ENCODE results near the gene STXBP2. TPM values are rescaled to one million over a fixed set of nuclear protein-coding genes. Genes with fewer than 3 reads are reported as not detected.

STXBP2 gene
- total and polyA plus RNA-seq, 4 experiments from 2014 or later = 73.1 to 220 (median 154) TPM

DNA sequence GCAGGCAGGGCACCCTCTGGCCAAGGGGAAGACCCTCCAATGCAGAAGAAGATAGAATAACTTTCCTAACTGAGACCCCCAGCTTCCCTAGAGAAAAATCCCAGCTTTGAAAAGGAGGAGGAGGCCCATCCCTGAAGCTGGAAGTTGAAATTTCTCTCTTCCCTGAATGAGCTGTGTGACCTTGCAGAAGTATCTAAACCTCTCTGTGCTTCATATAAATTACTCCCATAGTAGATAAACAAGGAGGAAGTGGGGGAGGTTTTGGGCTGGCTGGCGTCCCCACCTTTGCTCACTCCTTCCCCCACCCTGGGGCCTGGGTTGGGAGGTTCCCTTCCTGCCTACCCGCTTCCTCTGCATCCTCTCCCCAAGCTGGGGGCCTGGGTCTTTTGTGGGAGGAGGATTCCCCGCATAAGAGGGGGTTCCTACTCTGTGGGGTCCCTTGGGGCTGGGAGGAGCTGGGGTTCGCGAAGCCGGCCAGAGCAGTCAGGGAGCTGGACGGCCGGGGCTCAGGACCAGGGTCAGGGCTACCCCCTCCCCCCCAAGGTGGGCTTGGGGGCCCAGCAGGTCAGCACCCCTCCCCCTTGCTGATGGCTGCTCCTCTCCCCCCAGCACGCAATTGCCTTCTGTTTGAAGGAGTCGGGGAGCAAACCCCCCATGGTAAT is 29.6 kb upstream of the STXBP2 start:
- H3K9me3 ChIP-seq (ENCODE audit: control insufficient read depth in 1 of 2, low read length in 2 of 2) = no peaks in the 10 kb centered on the region
- POLR2A ChIA-PET (ENCODE audit: partially characterized antibody) = no interaction called here
- Mint-ChIP-seq H3K4me3 (no peak overlapping the region), H3K27me3 (peaks cover 0 to 3% of the 10 kb centered on the region in 2 donors), H3K27ac (no peak overlapping the region), H3K4me1 (peaks cover 0 to 4% (median under 1%) of the 10 kb centered on the region in 4 donors), H3K9me3 (peaks cover 0 to 2% (median 0%) of the 10 kb centered on the region in 8 donors), H3K36me3 (no peaks in the 10 kb centered on the region)
- no peaks in the 10 kb centered on the region for H3K27me3 ChIP-seq (ENCODE audit: insufficient read depth, low read length)
- H3K27ac ChIP-seq (ENCODE audit: low read depth, low read length) = no peak overlapping the region
- intact Hi-C loops (cut with micrococcal nuclease) = no loop called here
- no peak for DNase-seq
- H3K4me1 ChIP-seq (ENCODE audit: insufficient read depth, low read length) = no peaks in the 10 kb centered on the region
- CTCF ChIA-PET (ENCODE audit: partially characterized antibody) = no interaction called here
- no peak overlapping the region for H3K4me3 ChIP-seq (ENCODE audit: low read length in 2 of 2)
- no peaks in the 10 kb centered on the region for H3K36me3 ChIP-seq (ENCODE audit: insufficient read depth, low read length)

DNA sequence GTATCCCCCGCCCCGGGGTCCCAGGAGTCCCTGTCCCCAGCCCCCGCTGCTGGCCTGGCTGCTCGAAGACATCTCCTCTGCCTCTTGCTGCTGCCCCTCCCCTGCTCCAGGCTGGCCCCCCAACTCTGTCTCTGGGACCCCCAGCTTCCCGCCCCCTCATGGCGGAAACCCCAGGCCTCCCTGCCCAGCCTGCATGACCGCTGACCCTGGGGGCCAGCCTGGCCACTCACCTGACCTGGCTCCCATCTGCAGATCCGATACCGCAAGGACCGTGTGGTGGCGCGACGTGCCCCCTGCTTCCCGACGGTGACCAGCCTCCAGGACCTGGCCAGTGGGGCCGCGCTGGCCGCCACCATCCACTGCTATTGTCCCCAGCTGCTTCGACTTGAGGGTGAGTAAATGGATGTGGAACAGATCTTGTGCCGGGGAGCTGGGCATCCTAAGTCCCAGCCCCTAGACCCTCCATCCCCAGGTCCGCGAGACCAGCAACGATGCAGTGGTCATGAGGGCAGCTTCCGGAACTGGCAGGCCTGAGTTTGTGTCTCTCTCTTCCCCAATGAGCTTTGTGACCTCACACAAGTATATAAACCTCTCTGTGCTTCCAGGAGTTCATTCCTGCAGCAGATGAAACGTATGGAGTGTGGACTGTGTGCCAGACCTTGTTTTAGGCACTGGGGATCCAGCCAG is 28.9 kb upstream of the STXBP2 start:
- Mint-ChIP-seq H3K27me3 (peaks cover 0 to 3% of the 10 kb centered on the region in 2 donors), H3K27ac (no peak overlapping the region), H3K4me3 (no peak overlapping the region), H3K9me3 (peaks cover 0 to 2% (median 0%) of the 10 kb centered on the region in 8 donors), H3K4me1 (peaks cover 0 to 4% (median under 1%) of the 10 kb centered on the region in 4 donors), H3K36me3 (no peaks in the 10 kb centered on the region)
- CTCF ChIA-PET (ENCODE audit: partially characterized antibody) = no interaction called here
- Histone ChIP-seq H3K36me3 (ENCODE audit: insufficient read depth, low read length) (no peaks in the 10 kb centered on the region), H3K4me3 (ENCODE audit: low read length in 2 of 2) (no peak overlapping the region), H3K4me1 (ENCODE audit: insufficient read depth, low read length) (no peaks in the 10 kb centered on the region), H3K27ac (ENCODE audit: low read depth, low read length) (no peak overlapping the region), H3K9me3 (ENCODE audit: control insufficient read depth in 1 of 2, low read length in 2 of 2) (no peaks in the 10 kb centered on the region), H3K27me3 (ENCODE audit: insufficient read depth, low read length) (no peaks in the 10 kb centered on the region)
- no peak for DNase-seq
- intact Hi-C loops (cut with micrococcal nuclease) = no loop called here
- POLR2A ChIA-PET (ENCODE audit: partially characterized antibody) = no interaction called here

DNA sequence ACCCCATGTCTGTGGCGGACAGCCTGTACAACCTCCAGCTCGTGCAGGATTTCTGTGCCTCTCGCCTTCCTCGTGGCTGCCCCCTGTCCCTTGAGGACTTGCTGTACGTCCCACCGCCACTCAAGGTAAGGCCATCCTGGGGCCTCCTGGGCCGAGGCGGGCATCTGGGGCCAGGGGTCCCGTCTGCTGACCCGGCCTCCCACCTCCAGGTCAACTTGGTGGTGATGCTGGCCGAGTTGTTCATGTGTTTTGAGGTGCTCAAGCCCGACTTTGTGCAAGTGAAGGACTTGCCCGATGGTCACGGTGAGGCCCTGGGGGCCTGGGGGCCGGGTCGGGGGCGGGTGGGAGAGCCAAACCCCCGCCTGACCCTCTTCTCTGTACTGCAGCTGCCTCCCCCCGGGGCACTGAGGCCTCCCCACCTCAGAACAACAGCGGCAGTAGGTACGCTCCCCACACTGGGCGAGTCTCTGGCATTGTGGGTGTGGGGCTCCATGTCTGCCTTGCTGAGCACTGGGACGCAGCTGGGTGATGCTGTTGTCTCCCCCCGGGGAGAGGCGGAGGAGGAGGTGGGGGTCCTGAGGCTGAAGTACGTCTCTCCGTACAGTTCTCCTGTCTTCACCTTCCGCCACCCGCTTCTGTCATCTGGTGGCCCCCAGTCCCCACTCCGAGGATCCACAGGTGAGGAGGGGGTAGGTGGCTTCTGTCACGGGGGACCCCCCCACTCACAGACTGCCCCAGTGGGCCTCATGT is 26.2 kb upstream of the STXBP2 start:
- DNase-seq = peak in 1 of 5 donors; percentile 29
- Mint-ChIP-seq H3K27me3 (no peaks in the 10 kb centered on the region), H3K4me3 (no peak overlapping the region), H3K36me3 (no peaks in the 10 kb centered on the region), H3K4me1 (peaks cover 0 to 2% (median 0%) of the 10 kb centered on the region in 4 donors), H3K9me3 (no peaks in the 10 kb centered on the region), H3K27ac (no peak overlapping the region)
- Histone ChIP-seq H3K27ac (ENCODE audit: low read depth, low read length) (no peak overlapping the region), H3K27me3 (ENCODE audit: insufficient read depth, low read length) (no peaks in the 10 kb centered on the region), H3K4me1 (ENCODE audit: insufficient read depth, low read length) (no peaks in the 10 kb centered on the region), H3K4me3 (ENCODE audit: low read length in 2 of 2) (no peak overlapping the region), H3K9me3 (ENCODE audit: control insufficient read depth in 1 of 2, low read length in 2 of 2) (no peaks in the 10 kb centered on the region), H3K36me3 (ENCODE audit: insufficient read depth, low read length) (no peaks in the 10 kb centered on the region)
- CTCF ChIA-PET (ENCODE audit: partially characterized antibody) = no interaction called here
- intact Hi-C loops (cut with micrococcal nuclease) = no loop called here
- POLR2A ChIA-PET (ENCODE audit: partially characterized antibody) = no interaction called here

DNA sequence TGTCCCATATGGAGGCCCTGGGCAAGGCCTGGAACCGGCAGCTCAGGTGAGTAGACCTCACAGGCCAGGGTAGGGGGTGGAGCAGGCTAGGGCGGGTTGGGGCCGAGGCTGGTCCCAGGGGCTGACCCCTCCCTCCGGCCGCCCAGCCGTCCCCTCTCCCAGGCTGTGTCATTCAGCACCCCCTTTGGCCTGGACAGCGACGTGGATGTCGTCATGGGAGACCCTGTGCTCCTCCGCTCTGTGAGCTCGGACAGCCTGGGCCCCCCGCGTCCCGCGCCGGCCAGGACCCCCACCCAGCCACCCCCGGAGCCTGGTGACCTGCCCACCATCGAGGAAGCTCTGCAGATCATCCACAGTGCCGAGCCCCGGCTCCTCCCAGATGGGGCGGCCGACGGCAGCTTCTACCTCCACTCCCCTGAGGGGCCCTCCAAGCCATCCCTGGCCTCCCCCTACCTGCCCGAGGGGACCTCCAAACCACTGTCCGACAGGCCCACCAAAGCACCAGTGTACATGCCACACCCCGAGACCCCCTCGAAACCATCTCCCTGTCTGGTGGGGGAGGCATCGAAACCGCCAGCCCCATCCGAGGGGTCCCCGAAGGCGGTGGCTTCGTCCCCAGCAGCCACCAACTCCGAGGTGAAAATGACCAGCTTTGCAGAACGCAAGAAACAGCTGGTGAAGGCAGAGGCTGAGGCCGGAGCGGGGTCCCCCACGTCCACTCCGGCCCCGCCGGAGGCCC is 25.2 kb upstream of the STXBP2 start:
- Mint-ChIP-seq H3K27me3 (no peaks in the 10 kb centered on the region), H3K4me1 (peaks cover 0 to 2% (median 0%) of the 10 kb centered on the region in 4 donors), H3K9me3 (no peaks in the 10 kb centered on the region), H3K4me3 (no peak overlapping the region), H3K36me3 (no peaks in the 10 kb centered on the region), H3K27ac (no peak overlapping the region)
- Histone ChIP-seq H3K4me1 (ENCODE audit: insufficient read depth, low read length) (no peaks in the 10 kb centered on the region), H3K9me3 (ENCODE audit: control insufficient read depth in 1 of 2, low read length in 2 of 2) (no peaks in the 10 kb centered on the region), H3K27me3 (ENCODE audit: insufficient read depth, low read length) (no peaks in the 10 kb centered on the region), H3K36me3 (ENCODE audit: insufficient read depth, low read length) (no peaks in the 10 kb centered on the region), H3K4me3 (ENCODE audit: low read length in 2 of 2) (no peak overlapping the region), H3K27ac (ENCODE audit: low read depth, low read length) (no peak overlapping the region)
- DNase-seq = peak in 1 of 5 donors; percentile 39
- CTCF ChIA-PET (ENCODE audit: partially characterized antibody) = no interaction called here
- intact Hi-C loops (cut with micrococcal nuclease) = no loop called here
- POLR2A ChIA-PET (ENCODE audit: partially characterized antibody) = no interaction called here

DNA sequence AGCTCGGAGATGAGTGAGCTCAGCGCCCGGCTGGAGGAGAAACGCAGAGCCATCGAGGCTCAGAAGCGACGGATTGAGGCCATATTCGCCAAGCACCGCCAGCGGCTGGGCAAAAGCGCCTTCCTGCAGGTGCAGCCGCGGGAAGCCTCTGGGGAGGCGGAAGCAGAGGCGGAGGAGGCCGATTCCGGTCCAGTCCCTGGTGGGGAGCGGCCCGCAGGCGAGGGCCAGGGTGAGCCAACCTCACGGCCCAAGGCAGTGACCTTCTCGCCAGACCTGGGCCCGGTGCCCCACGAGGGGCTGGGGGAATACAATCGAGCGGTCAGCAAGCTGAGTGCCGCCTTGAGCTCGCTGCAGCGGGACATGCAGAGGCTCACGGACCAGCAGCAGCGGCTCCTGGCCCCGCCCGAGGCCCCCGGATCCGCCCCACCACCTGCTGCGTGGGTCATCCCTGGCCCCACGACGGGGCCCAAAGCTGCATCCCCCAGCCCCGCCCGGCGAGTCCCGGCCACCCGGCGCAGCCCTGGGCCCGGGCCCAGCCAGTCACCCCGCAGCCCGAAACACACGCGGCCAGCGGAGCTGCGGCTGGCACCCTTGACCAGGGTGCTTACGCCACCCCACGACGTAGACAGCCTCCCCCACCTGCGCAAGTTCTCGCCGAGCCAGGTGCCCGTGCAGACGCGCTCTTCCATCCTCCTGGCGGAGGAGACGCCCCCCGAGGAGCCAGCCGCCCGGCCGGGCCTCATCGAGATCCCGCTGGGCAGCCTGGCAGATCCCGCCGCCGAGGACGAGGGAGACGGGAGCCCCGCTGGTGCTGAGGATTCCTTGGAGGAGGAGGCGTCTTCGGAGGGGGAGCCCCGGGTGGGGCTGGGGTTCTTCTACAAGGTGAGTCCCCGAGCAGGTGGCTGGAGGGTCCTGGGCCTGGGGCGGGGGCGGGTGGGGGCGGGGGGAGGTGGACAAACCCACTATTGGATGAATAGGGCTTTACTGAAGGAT is 24.3 kb upstream of the STXBP2 start:
- no peak overlapping the region for H3K27ac ChIP-seq (ENCODE audit: low read depth, low read length)
- no peak overlapping the region for H3K4me3 Mint-ChIP-seq
- DNase-seq = no peak
- no peak overlapping the region for H3K27ac Mint-ChIP-seq
- H3K9me3 Mint-ChIP-seq = no peaks in the 10 kb centered on the region
- H3K27me3 ChIP-seq (ENCODE audit: insufficient read depth, low read length) = no peaks in the 10 kb centered on the region
- H3K4me1 Mint-ChIP-seq = peaks cover 0 to 2% (median 0%) of the 10 kb centered on the region in 4 donors
- peaks cover 2 to 5% of the 10 kb centered on the region in 2 donors for H3K36me3 Mint-ChIP-seq
- CTCF ChIA-PET (ENCODE audit: partially characterized antibody) = no interaction called here
- intact Hi-C loops (cut with micrococcal nuclease) = no loop called here
- no peaks in the 10 kb centered on the region for H3K4me1 ChIP-seq (ENCODE audit: insufficient read depth, low read length)
- H3K36me3 ChIP-seq (ENCODE audit: insufficient read depth, low read length) = no peaks in the 10 kb centered on the region
- no peaks in the 10 kb centered on the region for H3K9me3 ChIP-seq (ENCODE audit: control insufficient read depth in 1 of 2, low read length in 2 of 2)
- no peak overlapping the region for H3K4me3 ChIP-seq (ENCODE audit: low read length in 2 of 2)
- no peaks in the 10 kb centered on the region for H3K27me3 Mint-ChIP-seq
- POLR2A ChIA-PET (ENCODE audit: partially characterized antibody) = no interaction called here

DNA sequence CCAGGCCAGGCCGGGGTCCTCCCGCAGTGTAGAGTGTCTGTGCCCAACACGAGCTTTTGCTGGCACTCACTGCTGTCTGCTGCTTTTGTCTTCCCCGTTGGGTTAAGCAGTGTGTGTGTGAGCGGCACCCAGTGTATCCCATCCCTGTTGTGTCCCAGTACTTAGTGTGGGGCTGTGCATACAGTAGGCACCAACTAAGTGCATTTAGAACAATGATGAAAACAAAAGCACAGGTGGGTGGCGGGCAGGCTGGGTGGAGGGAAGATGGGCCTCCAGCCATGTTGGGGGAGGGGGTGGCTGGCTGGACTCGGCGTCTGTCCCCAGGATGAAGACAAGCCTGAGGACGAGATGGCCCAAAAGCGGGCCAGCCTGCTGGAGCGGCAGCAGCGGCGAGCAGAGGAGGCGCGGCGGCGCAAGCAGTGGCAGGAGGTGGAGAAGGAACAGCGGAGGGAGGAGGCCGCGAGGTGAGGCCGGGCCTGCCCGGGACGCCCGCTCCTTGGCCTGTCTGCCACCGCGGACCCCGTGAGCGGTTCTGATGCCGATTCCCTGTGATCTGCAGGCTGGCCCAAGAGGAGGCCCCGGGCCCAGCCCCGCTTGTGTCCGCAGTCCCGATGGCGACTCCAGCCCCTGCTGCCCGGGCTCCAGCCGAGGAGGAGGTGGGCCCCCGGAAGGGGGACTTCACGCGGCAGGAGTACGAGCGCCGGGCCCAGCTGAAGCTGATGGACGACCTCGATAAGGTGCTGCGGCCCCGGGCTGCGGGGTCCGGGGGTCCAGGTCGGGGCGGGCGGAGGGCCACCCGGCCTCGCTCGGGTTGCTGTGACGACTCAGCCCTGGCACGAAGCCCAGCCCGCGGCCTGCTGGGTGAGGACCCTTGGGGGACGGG is 21.8 kb upstream of the STXBP2 start:
- H3K9me3 ChIP-seq (ENCODE audit: control insufficient read depth in 1 of 2, low read length in 2 of 2) = no peaks in the 10 kb centered on the region
- Mint-ChIP-seq H3K27me3 (no peaks in the 10 kb centered on the region), H3K9me3 (peaks cover 0 to 2% (median 0%) of the 10 kb centered on the region in 8 donors), H3K4me1 (no peaks in the 10 kb centered on the region), H3K4me3 (no peak overlapping the region), H3K27ac (no peak overlapping the region), H3K36me3 (peaks cover 14 to 16% of the 10 kb centered on the region in 2 donors)
- DNase-seq = peak in 1 of 5 donors; percentile 9
- intact Hi-C loops (cut with micrococcal nuclease) = no loop called here
- CTCF ChIA-PET (ENCODE audit: partially characterized antibody) = no interaction called here
- no peaks in the 10 kb centered on the region for H3K27me3 ChIP-seq (ENCODE audit: insufficient read depth, low read length)
- POLR2A ChIA-PET (ENCODE audit: partially characterized antibody) = no interaction called here
- H3K36me3 ChIP-seq (ENCODE audit: insufficient read depth, low read length) = peaks cover 3% of the 10 kb centered on the region
- no peak overlapping the region for H3K27ac ChIP-seq (ENCODE audit: low read depth, low read length)
- no peaks in the 10 kb centered on the region for H3K4me1 ChIP-seq (ENCODE audit: insufficient read depth, low read length)
- H3K4me3 ChIP-seq (ENCODE audit: low read length in 2 of 2) = no peak overlapping the region

All from CD4-positive, alpha-beta memory T cell (primary cell).